Measurements from ENCODE around the gene CENPT. TPM values are rescaled to one million over a fixed set of nuclear protein-coding genes. Genes with fewer than 3 reads are reported as not detected.

The CENPT gene
- total RNA-seq, 1 donor from 2014 or later = 36.2 TPM

GRCh38 chr16:67825906-67826305 is 21.6 kb downstream of the CENPT start:
- Mint-ChIP-seq H3K4me3 (no peak overlapping the region), H3K27me3 (ENCODE audit: insufficient read depth, low read depth) (peaks cover 2% of the 10 kb centered on the region), H3K9me3 (no peaks in the 10 kb centered on the region), H3K36me3 (peaks cover 9% of the 10 kb centered on the region), H3K27ac (no peak overlapping the region), H3K4me1 (no peaks in the 10 kb centered on the region)
- H3K27me3 ChIP-seq = no peaks in the 10 kb centered on the region
- H3K4me1 ChIP-seq = peaks cover 7% of the 10 kb centered on the region
- H3K9me3 ChIP-seq (ENCODE audit: low read depth) = no peaks in the 10 kb centered on the region
- H3K9ac ChIP-seq = no peak overlapping the region
- DNase-seq (ENCODE audit: low spot score) = no peak
- TF ChIP-seq EZH2 (IDR thresholded peaks at IDR 0.05) = no peak
- TF ChIP-seq CTCF (IDR thresholded peaks at IDR 0.05) = no peak
- TF ChIP-seq EZH2phosphoT487 (IDR thresholded peaks at IDR 0.05) = no peak
- no peak overlapping the region for H3K4me2 ChIP-seq
- H3K27ac ChIP-seq = no peak overlapping the region
- H3K4me3 ChIP-seq = no peak overlapping the region
- H4K20me1 ChIP-seq (ENCODE audit: low read depth) = no peaks in the 10 kb centered on the region
- H3K79me2 ChIP-seq (ENCODE audit: low read depth) = no peaks in the 10 kb centered on the region
- no peaks in the 10 kb centered on the region for H3F3A ChIP-seq (ENCODE audit: low read depth)
- no peaks in the 10 kb centered on the region for H3K36me3 ChIP-seq
- H2AFZ ChIP-seq (replicated peaks) = no peak overlapping the region

GRCh38 chr16:67825119-67825518 is 22.4 kb downstream of the CENPT start:
- H3K79me2 ChIP-seq (ENCODE audit: low read depth) = no peaks in the 10 kb centered on the region
- no peak overlapping the region for H2AFZ ChIP-seq (replicated peaks)
- H3K4me3 ChIP-seq = no peak overlapping the region
- H4K20me1 ChIP-seq (ENCODE audit: low read depth) = no peaks in the 10 kb centered on the region
- H3K9ac ChIP-seq = no peak overlapping the region
- H3K36me3 ChIP-seq = no peaks in the 10 kb centered on the region
- TF ChIP-seq EZH2phosphoT487 (IDR thresholded peaks at IDR 0.05) (no peak), EZH2 (IDR thresholded peaks at IDR 0.05) (no peak), CTCF (IDR thresholded peaks at IDR 0.05) (no peak)
- no peaks in the 10 kb centered on the region for H3K9me3 ChIP-seq (ENCODE audit: low read depth)
- H3K27me3 ChIP-seq = no peaks in the 10 kb centered on the region
- H3F3A ChIP-seq (ENCODE audit: low read depth) = no peaks in the 10 kb centered on the region
- H3K9me3 Mint-ChIP-seq = no peaks in the 10 kb centered on the region
- no peaks in the 10 kb centered on the region for H3K4me1 Mint-ChIP-seq
- H3K27ac ChIP-seq = peak overlapping the region; percentile 13
- H3K4me3 Mint-ChIP-seq = no peak overlapping the region
- peaks cover 9% of the 10 kb centered on the region for H3K36me3 Mint-ChIP-seq
- DNase-seq (ENCODE audit: low spot score) = peak; percentile 32
- peaks cover 2% of the 10 kb centered on the region for H3K27me3 Mint-ChIP-seq (ENCODE audit: insufficient read depth, low read depth)
- peak overlapping the region; percentile 18 for H3K4me2 ChIP-seq
- H3K4me1 ChIP-seq = peaks cover 7% of the 10 kb centered on the region
- no peak overlapping the region for H3K27ac Mint-ChIP-seq

GRCh38 chr16:67822511-67822910 is 25.0 kb downstream of the CENPT start:
- Histone ChIP-seq H2AFZ (replicated peaks) (no peak overlapping the region), H3K9me3 (ENCODE audit: low read depth) (no peaks in the 10 kb centered on the region), H4K20me1 (ENCODE audit: low read depth) (no peaks in the 10 kb centered on the region), H3K4me1 (peaks cover 7% of the 10 kb centered on the region), H3K4me2 (no peak overlapping the region), H3K27me3 (no peaks in the 10 kb centered on the region), H3K4me3 (no peak overlapping the region), H3K36me3 (no peaks in the 10 kb centered on the region), H3K9ac (no peak overlapping the region), H3F3A (ENCODE audit: low read depth) (no peaks in the 10 kb centered on the region), H3K27ac (no peak overlapping the region), H3K79me2 (ENCODE audit: low read depth) (no peaks in the 10 kb centered on the region)
- no peak overlapping the region for H3K27ac Mint-ChIP-seq
- H3K4me1 Mint-ChIP-seq = no peaks in the 10 kb centered on the region
- no peaks in the 10 kb centered on the region for H3K9me3 Mint-ChIP-seq
- peaks cover 9% of the 10 kb centered on the region for H3K36me3 Mint-ChIP-seq
- peaks cover 2% of the 10 kb centered on the region for H3K27me3 Mint-ChIP-seq (ENCODE audit: insufficient read depth, low read depth)
- no peak for DNase-seq (ENCODE audit: low spot score)
- H3K4me3 Mint-ChIP-seq = no peak overlapping the region
- TF ChIP-seq CTCF (IDR thresholded peaks at IDR 0.05) = no peak
- no peak for TF ChIP-seq EZH2phosphoT487 (IDR thresholded peaks at IDR 0.05)
- no peak for TF ChIP-seq EZH2 (IDR thresholded peaks at IDR 0.05)

Measured in neural progenitor cell (in vitro differentiated cells).